Measurements from ENCODE around the gene KRT71.
"Not testable (repeated sequence)": the region's sequence is repeated elsewhere in the genome, so short reads cannot be mapped to it uniquely, and the experiment has no call there.

Gene KRT71
- 0 reads per million in 2 experiments for total RNA-seq

DNA sequence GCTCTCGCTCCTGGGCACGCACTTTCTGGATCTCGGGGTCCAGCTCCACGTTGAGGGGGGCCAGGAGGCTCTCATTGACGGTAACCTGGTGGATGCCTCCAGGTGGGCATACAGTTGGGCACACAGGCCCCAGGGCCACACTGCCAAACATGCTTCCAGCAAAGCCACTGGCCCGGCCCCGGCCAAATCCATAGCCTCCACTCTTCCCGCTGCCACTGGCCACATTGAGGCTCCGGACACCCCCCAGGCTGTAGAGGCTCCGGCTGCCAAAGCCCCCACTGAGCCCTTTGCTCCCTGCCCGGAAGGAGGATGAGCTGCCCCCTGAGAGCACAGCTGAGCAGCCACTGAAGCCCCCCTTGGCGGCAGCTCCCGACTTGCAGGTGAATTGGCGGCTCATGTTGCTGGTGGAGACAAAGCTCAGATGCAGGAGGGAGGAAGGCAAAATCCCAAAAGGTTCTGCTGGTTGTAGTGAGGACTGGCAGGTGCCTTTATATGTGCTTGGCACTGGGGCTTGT lies at the start of gene KRT71:
Gene KRT71, minus strand, starts transcription at position 465 of the 515 bp plus-strand sequence. Its CDS starts 68 bp downstream, at position 397.
- DNase-seq (ENCODE audit: low read depth) = no peak

DNA sequence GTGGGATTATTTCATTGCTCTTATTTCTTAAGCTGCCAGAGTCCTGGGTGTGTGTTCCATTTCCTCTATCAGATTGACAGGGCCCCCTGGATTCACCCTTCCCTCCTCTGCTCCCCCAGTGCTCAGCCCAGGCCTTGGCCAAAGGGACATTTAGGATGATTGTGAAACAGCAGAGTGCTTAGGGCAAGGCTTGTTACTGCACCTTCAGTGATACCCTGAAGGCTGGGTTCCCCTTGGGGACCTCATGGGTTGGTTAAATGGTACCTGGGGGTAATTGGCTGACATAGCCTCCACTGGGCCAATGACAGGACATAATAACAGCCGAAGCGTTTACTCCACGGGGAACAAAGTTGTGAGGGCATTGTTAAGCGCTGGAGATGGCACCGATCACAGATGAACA lies 49.6 kb upstream of the KRT71 start:
- DNase-seq (ENCODE audit: low read depth) = no peak

GRCh38 chr12:52601671-52602070 lies 48.7 kb upstream of the KRT71 start:
- DNase-seq (ENCODE audit: low read depth) = no peak

DNA sequence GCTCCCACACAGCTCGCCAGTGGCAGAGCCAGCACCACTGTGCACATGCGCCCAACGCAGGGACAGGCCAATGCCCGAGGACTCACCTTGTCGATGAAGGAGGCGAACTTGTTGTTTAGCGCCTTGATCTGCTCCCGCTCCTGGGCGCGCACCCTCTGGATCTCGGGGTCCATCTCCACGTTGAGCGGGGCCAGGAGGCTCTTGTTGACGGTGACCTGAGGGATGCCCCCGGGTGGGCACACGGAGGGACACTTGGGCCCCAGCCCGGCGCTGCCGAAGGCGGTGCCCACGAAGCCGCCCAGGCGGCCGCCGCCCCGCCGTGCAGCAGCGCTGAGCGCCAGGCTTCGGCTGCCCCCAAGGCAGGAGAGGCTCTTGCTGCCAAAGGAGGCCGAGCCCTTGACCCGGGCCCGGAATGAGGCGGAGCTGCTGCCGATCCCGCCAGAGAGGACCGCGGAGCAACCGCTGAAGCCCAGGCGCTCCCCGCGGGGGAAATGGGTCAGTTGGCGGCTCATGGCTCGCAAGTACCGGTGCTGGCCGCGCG lies 48.1 kb upstream of the KRT71 start, which contains the start of gene KRT72:
Gene KRT72, minus strand, starts transcription at position 523 of the 541 bp plus-strand sequence. Its CDS starts 11 bp downstream, at position 512.
- DNase-seq (ENCODE audit: low read depth) = no peak

DNA sequence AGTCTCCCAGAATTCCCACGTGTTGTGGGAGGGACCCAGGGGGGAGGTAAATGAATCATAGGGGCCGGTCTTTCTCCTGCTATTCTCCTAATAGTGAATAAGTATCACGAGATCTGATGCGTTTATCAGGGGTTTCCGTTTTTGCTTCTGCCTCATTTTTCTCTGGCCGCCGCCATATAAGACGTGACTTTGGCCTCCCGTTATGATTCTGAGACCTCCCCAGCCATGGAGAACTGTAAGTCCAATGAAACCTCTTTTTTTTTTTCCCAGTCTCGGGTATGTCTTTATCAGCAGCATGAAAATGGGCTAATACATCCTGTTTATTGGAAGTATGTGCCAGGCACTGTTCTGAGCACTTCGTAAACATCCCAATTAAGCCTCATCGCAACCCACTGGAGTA lies 47.5 kb upstream of the KRT71 start:
- DNase-seq (ENCODE audit: low read depth) = no peak

GRCh38 chr12:52600071-52600470 lies 47.1 kb upstream of the KRT71 start:
- no peak for DNase-seq (ENCODE audit: low read depth)

DNA sequence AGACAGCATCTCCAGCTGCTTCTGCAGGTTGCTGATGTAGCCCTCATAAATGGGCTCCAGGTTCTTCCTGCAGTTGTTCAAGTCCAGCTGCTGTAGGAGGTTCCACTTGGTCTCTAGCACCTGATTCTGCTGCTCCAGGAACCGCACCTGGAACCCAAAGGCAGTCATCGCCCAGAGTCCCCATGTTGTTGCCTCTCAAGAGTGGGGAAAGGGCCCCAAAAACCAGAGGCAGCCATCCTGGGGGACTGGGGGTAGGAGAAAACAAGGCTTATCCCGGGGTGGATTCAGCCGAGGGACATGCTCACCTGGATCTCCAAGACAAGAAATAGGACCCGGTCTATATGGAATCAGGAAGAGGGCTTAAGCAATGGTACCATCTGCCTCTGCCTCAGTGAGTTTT lies 46.0 kb upstream of the KRT71 start:
- DNase-seq (ENCODE audit: low read depth) = no peak

DNA sequence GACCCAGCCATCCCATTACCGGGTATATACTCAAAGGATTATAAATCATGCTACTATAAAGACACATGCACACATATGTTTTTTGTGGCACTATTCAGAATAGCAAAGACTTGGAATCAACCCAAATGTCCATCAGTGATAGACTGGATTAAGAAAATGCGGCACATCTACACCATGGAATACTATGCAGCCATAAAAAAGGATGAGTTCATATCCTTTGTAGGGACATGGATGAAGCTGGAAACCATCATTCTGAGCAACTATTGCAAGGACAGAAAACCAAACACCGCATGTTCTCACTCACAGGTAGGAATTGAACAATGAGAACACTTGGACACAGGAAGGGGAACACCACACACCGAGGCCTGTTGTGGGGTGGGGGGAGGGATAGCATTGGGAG lies 41.3 kb upstream of the KRT71 start:
- DNase-seq (ENCODE audit: low read depth) = not testable (repeated sequence)

DNA sequence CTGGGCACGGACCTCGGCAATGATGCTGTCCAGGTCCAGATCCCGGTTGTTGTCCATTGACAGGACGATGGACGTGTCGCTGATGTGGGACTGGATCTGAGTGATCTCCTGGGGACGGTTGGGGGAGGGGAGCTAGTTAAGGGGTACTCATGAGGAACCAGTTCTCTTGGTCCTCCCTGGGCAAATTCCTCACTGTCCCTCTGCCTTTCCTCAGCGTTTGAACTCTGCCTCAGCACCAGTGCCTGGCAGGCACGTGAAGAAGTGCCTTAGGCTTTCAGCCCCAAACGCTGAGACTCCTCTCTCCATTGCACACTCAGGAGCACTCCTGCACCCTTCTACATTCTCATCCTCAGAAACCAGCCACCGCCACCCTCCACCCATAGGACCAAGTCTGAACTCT lies 38.6 kb upstream of the KRT71 start:
- no peak for DNase-seq (ENCODE audit: low read depth)

- DNase-seq (ENCODE audit: low read depth) = no peak
Observed at GRCh38 chr12:52590021-52590420, 37.1 kb upstream of the KRT71 start.

- DNase-seq (ENCODE audit: low read depth) = no peak
Observed at GRCh38 chr12:52587563-52587962, 34.6 kb upstream of the KRT71 start.

- DNase-seq (ENCODE audit: low read depth) = peak; percentile 48
Observed at GRCh38 chr12:52585946-52586345, 33.0 kb upstream of the KRT71 start.

DNA sequence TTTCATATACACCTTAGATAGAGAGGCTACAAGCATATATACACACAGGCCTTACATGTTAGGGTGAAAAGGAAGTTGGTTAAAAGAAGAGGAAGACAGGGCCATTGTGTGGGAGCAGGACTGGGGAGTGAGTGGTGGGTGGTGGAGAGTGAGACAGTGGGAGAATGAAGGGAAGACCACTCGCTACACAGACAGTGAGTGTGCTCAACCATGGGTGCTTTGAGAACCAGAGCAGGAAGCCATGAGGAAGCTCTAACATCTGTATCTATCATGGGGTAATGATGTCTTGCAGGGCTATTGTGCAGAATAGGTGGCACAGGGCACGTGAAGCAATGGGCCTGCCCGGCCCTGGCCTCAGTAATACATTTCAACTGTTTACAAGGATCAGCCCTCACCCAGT lies 32.1 kb upstream of the KRT71 start:
- no peak for DNase-seq (ENCODE audit: low read depth)

DNA sequence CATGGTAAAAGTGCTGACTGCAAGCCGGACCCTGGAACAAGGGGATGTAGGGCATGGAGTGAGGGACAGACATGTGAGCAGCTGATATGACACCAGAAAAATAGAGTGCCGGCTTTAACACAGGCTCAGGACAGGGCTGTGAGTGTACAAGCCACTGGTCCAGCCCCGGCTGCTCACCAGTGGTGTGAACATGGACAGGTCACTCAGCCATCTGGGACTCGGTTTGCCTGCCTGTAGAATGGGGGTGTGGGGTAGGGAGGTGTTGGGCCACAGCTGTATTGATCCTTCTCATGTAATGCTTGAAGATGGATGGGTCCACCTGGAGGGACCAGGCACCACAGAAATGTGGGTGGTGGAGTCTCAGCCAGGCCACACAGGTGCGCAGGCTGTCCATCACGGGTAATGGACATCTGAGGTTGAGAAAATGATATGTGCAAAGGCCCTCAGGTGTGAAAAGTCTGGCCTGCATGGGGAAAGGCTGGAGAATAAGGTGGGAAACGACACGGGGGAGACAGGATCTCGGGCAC lies 31.3 kb upstream of the KRT71 start:
- DNase-seq (ENCODE audit: low read depth) = no peak

DNA sequence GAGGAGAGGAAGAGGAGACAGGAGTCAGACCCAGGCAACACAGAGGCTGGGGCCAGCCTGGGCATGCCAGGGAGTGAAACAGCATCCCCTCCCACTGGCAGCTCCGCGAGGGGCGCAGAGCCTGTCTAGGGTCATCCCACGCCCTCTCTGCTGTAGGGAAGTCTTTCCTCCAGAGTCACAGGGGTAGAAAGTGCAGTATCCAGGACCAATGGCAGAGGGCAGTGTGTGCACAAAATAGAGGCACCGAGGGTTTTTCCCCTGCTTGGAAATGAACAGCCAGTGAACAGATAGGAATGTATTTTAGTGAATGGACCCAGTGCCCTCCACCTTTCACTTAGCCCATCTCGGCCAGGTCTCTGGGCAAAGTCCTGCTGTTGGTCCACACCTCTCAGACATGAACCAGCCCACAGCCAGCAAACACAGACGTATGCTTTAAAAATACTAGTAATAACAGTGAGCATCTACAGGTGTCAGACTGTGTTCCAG lies 30.1 kb upstream of the KRT71 start:
- peak; percentile 32 for DNase-seq (ENCODE audit: low read depth)

- no peak for DNase-seq (ENCODE audit: low read depth)
Observed at GRCh38 chr12:52582486-52582885, 29.5 kb upstream of the KRT71 start.

DNA sequence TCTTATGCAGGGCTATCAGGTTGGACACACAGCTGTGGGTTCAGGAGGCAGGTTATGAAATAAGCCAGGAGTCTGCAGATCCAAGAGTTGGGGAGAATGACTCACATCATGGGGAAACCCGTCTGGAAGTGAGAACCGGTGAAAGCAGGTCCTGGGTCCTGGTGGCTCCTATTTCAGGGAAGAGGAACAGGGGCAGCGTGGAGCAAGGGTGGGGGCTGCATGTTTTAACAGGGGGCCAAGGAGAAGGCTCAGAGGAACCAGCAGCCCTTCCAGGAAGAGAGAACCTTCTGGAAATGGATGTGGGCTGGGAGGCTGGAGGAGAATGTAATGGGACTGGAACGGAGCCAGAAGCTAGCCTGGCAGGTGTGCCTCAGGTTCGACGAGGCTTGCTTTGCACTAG lies 28.5 kb upstream of the KRT71 start:
- no peak for DNase-seq (ENCODE audit: low read depth)

GRCh38 chr12:52581066-52581465 lies 28.1 kb upstream of the KRT71 start:
- no peak for DNase-seq (ENCODE audit: low read depth)

DNA sequence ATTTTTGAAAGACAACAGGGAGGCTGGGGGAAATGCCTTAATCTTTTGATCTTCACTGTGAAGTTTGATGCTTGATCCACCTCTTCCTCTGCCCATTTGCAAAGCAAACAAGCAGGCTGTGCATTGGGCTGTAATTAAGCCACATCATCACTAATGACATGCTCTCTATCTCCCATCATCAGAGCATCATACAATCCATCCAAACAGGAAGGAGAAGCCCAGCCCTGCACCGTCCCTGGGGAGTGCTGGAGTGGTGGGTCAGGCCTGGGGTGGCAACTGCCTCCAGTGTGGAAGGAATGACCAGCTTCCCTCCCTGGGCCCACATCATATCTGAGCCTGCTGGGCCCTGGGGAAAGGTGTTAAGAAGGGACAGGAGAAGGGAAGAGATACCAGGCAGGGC lies 27.6 kb upstream of the KRT71 start:
- no peak for DNase-seq (ENCODE audit: low read depth)

GRCh38 chr12:52579468-52580465 lies 26.8 kb upstream of the KRT71 start:
- no peak for DNase-seq (ENCODE audit: low read depth)

DNA sequence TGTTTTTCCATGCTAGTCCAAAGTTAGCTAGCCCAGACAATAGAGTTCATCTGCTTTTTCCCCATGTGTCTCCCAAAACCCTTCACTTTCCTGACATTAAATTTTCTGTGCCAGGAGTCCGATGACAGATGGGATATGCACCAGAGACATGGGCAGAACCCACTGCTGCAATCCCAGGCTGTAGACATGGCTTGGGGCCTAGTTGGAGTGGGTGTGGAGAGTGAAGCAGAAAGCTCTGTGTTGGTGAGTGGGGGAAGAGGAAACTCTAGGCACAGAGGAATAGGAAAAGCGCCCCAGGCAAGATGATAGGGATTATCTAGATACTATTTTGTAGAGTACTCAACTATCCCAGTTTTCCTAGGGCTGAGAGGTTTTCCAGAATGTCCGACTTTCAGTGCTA lies 25.5 kb upstream of the KRT71 start:
- no peak for DNase-seq (ENCODE audit: low read depth)

GRCh38 chr12:52577316-52577715 lies 24.4 kb upstream of the KRT71 start:
- no peak for DNase-seq (ENCODE audit: low read depth)

GRCh38 chr12:52575948-52576347 lies 23.0 kb upstream of the KRT71 start:
- no peak for DNase-seq (ENCODE audit: low read depth)
